ENCODE results near the gene ZNF672. TPM values are rescaled to one million over a fixed set of nuclear protein-coding genes. Genes with fewer than 3 reads are reported as not detected.

ZNF672 gene
- total and polyA plus RNA-seq, 2 of the 13 experiments (the other 11 are each of a cell fraction or from before 2014, with no cell fraction given), result 17.2 to 22.9 TPM

DNA sequence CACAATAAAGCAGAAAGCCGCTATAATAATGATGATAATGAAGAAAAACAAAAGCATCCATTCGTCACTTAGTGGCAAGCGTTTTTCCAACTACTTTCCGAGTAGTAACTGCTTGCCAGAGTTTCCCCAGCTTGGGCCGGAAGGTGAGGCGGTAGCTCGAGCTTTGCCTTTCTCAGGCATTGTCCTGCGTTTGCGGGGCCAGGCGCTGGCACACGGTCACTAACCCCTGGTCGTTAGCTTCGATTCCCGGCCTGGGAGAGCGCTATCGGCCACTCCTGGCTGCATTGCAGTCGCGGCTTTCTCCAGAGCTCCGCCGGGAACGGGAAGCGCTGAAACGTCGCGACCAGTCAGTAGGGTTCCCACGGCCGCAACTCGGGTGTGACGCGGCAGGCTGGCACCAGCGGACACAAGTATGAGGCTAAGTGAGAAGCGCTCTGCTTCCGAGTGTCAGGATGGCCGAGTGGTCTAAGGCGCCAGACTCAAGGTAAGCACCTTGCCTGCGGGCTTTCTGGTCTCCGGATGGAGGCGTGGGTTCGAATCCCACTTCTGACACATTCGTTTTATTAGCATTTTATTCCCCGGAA lies 35.5 kb downstream of the ZNF672 start (continued):
- TF ChIP-seq, protein P1, sequence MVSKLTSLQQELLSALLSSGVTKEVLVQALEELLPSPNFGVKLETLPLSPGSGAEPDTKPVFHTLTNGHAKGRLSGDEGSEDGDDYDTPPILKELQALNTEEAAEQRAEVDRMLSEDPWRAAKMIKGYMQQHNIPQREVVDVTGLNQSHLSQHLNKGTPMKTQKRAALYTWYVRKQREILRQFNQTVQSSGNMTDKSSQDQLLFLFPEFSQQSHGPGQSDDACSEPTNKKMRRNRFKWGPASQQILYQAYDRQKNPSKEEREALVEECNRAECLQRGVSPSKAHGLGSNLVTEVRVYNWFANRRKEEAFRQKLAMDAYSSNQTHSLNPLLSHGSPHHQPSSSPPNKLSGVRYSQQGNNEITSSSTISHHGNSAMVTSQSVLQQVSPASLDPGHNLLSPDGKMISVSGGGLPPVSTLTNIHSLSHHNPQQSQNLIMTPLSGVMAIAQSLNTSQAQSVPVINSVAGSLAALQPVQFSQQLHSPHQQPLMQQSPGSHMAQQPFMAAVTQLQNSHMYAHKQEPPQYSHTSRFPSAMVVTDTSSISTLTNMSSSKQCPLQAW (CRISPR knock-in tag; IDR thresholded peaks at IDR 0.05), result peak; percentile 39; the same call in 1 of the 2 replicates
- no peak for TF ChIP-seq NR3C1 (CRISPR knock-in tag; IDR thresholded peaks at IDR 0.05)
- 0 out of 2 replicates have a peak, but pooled peaks have one; percentile 29 for TF ChIP-seq YEATS2 (CRISPR knock-in tag; IDR thresholded peaks at IDR 0.05; ENCODE audit: borderline replicate concordance)
- peak; percentile 45 for TF ChIP-seq SAP130 (CRISPR knock-in tag; IDR thresholded peaks at IDR 0.05; ENCODE audit: low read depth)
- TF ChIP-seq ZFYVE20 (CRISPR knock-in tag; IDR thresholded peaks at IDR 0.05; ENCODE audit: borderline replicate concordance, low read depth), result no peak
- TF ChIP-seq RXRB (CRISPR knock-in tag; IDR thresholded peaks at IDR 0.05; ENCODE audit: borderline replicate concordance), result no peak
- peak; percentile 94 for TF ChIP-seq KDM2A (CRISPR knock-in tag; IDR thresholded peaks at IDR 0.05; ENCODE audit: borderline replicate concordance, low read depth)
- 0 out of 2 replicates have a peak, but pooled peaks have one; percentile 47 for TF ChIP-seq RXRA (CRISPR knock-in tag; IDR thresholded peaks at IDR 0.05)
- TF ChIP-seq, protein P2, sequence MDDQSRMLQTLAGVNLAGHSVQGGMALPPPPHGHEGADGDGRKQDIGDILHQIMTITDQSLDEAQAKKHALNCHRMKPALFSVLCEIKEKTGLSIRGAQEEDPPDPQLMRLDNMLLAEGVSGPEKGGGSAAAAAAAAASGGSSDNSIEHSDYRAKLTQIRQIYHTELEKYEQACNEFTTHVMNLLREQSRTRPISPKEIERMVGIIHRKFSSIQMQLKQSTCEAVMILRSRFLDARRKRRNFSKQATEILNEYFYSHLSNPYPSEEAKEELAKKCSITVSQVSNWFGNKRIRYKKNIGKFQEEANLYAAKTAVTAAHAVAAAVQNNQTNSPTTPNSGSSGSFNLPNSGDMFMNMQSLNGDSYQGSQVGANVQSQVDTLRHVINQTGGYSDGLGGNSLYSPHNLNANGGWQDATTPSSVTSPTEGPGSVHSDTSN (CRISPR knock-in tag; IDR thresholded peaks at IDR 0.05; ENCODE audit: borderline replicate concordance), result no peak
- TF ChIP-seq ZNF260 (CRISPR knock-in tag; IDR thresholded peaks at IDR 0.05; ENCODE audit: borderline replicate concordance, low read depth), result no peak
- no peak for TF ChIP-seq PAF1 (CRISPR knock-in tag; IDR thresholded peaks at IDR 0.05)
- no peak; the same call in 1 of the 2 replicates for TF ChIP-seq CREB1 (IDR thresholded peaks at IDR 0.05)
- TF ChIP-seq CREB1 (CRISPR knock-in tag; IDR thresholded peaks at IDR 0.05), result no peak
- no peak; the same call in none of the 2 replicates for TF ChIP-seq ZNF331 (CRISPR knock-in tag; IDR thresholded peaks at IDR 0.05)
- TF ChIP-seq HNRNPH1 (optimal IDR thresholded peaks at IDR 0.05; ENCODE audit: low read depth, low read length), result no peak
- TF ChIP-seq, protein P3, sequence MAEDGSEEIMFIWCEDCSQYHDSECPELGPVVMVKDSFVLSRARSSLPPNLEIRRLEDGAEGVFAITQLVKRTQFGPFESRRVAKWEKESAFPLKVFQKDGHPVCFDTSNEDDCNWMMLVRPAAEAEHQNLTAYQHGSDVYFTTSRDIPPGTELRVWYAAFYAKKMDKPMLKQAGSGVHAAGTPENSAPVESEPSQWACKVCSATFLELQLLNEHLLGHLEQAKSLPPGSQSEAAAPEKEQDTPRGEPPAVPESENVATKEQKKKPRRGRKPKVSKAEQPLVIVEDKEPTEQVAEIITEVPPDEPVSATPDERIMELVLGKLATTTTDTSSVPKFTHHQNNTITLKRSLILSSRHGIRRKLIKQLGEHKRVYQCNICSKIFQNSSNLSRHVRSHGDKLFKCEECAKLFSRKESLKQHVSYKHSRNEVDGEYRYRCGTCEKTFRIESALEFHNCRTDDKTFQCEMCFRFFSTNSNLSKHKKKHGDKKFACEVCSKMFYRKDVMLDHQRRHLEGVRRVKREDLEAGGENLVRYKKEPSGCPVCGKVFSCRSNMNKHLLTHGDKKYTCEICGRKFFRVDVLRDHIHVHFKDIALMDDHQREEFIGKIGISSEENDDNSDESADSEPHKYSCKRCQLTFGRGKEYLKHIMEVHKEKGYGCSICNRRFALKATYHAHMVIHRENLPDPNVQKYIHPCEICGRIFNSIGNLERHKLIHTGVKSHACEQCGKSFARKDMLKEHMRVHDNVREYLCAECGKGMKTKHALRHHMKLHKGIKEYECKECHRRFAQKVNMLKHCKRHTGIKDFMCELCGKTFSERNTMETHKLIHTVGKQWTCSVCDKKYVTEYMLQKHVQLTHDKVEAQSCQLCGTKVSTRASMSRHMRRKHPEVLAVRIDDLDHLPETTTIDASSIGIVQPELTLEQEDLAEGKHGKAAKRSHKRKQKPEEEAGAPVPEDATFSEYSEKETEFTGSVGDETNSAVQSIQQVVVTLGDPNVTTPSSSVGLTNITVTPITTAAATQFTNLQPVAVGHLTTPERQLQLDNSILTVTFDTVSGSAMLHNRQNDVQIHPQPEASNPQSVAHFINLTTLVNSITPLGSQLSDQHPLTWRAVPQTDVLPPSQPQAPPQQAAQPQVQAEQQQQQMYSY (CRISPR knock-in tag; IDR thresholded peaks at IDR 0.05), result peak; percentile 63
- no peak for TF ChIP-seq ZNF136 (CRISPR knock-in tag; IDR thresholded peaks at IDR 0.05; ENCODE audit: low read depth)
- TF ChIP-seq, protein P4, sequence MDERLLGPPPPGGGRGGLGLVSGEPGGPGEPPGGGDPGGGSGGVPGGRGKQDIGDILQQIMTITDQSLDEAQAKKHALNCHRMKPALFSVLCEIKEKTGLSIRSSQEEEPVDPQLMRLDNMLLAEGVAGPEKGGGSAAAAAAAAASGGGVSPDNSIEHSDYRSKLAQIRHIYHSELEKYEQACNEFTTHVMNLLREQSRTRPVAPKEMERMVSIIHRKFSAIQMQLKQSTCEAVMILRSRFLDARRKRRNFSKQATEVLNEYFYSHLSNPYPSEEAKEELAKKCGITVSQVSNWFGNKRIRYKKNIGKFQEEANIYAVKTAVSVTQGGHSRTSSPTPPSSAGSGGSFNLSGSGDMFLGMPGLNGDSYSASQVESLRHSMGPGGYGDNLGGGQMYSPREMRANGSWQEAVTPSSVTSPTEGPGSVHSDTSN (CRISPR knock-in tag; IDR thresholded peaks at IDR 0.05), result no peak
- no peak for TF ChIP-seq MAFK (conservative IDR thresholded peaks at IDR 0.05 in 1 of 2, IDR thresholded peaks at IDR 0.05 in 1 of 2; ENCODE audit: low read length in 2 of 2)
- TF ChIP-seq PLRG1 (conservative IDR thresholded peaks at IDR 0.05), result no peak
- TF ChIP-seq ZNF564 (CRISPR knock-in tag; IDR thresholded peaks at IDR 0.05), result 0 out of 2 replicates have a peak, but pooled peaks have one; percentile 31

Data from HepG2 (cell line).